ENCODE measurements around the gene KIF21A.

The KIF21A gene

GRCh38 chr12:39435531-39435930 lies 7.4 kb downstream of the KIF21A start:
- no peak for DNase-seq

- DNase-seq, result no peak
Measured at GRCh38 chr12:39431797-39432196, 11.1 kb downstream of the KIF21A start.

GRCh38 chr12:39431002-39431796 lies 11.7 kb downstream of the KIF21A start:
- DNase-seq, result no peak

GRCh38 chr12:39429809-39430208 lies 13.1 kb downstream of the KIF21A start:
- DNase-seq, result no peak

GRCh38 chr12:39427360-39427808 lies 15.5 kb downstream of the KIF21A start:
- no peak for DNase-seq

- DNase-seq, result no peak
Measured at GRCh38 chr12:39426636-39427240, 16.2 kb downstream of the KIF21A start.

- DNase-seq, result no peak
Measured at GRCh38 chr12:39420043-39420442, 22.9 kb downstream of the KIF21A start.

- DNase-seq, result no peak
Measured at GRCh38 chr12:39419471-39419870, 23.4 kb downstream of the KIF21A start.

- DNase-seq, result no peak
Measured at GRCh38 chr12:39417916-39418315, 25.0 kb downstream of the KIF21A start.

- DNase-seq, result no peak
Measured at GRCh38 chr12:39413836-39414771, 28.8 kb downstream of the KIF21A start.

- no peak for DNase-seq
Measured at GRCh38 chr12:39412210-39412609, 30.7 kb downstream of the KIF21A start.

GRCh38 chr12:39406262-39406661 lies 36.7 kb downstream of the KIF21A start:
- no peak for DNase-seq

- DNase-seq, result no peak
Measured at GRCh38 chr12:39405580-39405979, 37.3 kb downstream of the KIF21A start.

GRCh38 chr12:39404000-39404399 lies 38.9 kb downstream of the KIF21A start:
- DNase-seq, result no peak

- no peak for DNase-seq
Measured at GRCh38 chr12:39403376-39403775, 39.5 kb downstream of the KIF21A start.

- DNase-seq, result no peak
Measured at GRCh38 chr12:39402922-39403321, 40.0 kb downstream of the KIF21A start.

GRCh38 chr12:39401459-39401858 lies 41.5 kb downstream of the KIF21A start:
- DNase-seq, result no peak

- DNase-seq, result no peak
Measured at GRCh38 chr12:39395866-39396265, 47.1 kb downstream of the KIF21A start.

- no peak for DNase-seq
Measured at GRCh38 chr12:39393890-39394289, 49.0 kb downstream of the KIF21A start.

GRCh38 chr12:39393179-39393578 lies 49.7 kb downstream of the KIF21A start:
- DNase-seq, result no peak

GRCh38 chr12:39392154-39392925 lies 50.6 kb downstream of the KIF21A start:
- DNase-seq, result no peak

- DNase-seq, result no peak
Measured at GRCh38 chr12:39390752-39391151, 52.2 kb downstream of the KIF21A start.
